ENCODE measurements around the gene SLC25A19.

DNA sequence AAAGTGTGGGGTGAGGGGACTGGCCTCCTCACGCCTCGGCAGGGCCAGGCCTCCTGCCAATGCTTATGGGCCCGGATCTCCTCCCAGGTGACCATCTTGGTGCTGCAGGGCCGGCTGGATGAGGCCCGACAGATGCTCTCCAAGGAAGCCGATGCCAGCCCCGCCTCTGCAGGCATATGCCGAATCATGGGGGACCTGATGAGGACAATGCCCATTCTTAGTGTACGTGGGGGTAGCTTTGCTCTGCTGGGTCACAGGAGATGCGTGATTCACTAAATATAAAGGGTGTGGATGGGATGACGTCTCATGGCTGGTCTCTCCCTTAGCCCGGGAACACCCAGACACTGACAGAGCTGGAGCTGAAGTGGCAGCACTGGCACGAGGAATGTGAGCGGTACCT lies 64.2 kb downstream of the SLC25A19 start:
- TF ChIP-seq, protein P1, sequence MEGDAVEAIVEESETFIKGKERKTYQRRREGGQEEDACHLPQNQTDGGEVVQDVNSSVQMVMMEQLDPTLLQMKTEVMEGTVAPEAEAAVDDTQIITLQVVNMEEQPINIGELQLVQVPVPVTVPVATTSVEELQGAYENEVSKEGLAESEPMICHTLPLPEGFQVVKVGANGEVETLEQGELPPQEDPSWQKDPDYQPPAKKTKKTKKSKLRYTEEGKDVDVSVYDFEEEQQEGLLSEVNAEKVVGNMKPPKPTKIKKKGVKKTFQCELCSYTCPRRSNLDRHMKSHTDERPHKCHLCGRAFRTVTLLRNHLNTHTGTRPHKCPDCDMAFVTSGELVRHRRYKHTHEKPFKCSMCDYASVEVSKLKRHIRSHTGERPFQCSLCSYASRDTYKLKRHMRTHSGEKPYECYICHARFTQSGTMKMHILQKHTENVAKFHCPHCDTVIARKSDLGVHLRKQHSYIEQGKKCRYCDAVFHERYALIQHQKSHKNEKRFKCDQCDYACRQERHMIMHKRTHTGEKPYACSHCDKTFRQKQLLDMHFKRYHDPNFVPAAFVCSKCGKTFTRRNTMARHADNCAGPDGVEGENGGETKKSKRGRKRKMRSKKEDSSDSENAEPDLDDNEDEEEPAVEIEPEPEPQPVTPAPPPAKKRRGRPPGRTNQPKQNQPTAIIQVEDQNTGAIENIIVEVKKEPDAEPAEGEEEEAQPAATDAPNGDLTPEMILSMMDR (IDR thresholded peaks at IDR 0.05; ENCODE audit: insufficient read depth, low read depth, low read length), result no peak
- no peak for TF ChIP-seq EZH2 (IDR thresholded peaks at IDR 0.05; ENCODE audit: insufficient read depth, low read length)
